K562 (cell line): ENCODE results near the gene BCL2L12. TPM values are rescaled to one million over a fixed set of nuclear protein-coding genes. Genes with fewer than 3 reads are reported as not detected.

Source experiments
- ETV5 ChIP-seq: sonication (generic); formaldehyde crosslinking; IDR thresholded peaks from 2 replicates; pipeline ENCODE4 v1.4.0; 2020; ENCODE audit warnings: low read depth, mild to moderate bottlenecking, missing genetic modification reagents
- FOXM1 ChIP-seq, 2 experiments: fragments of 450-650 bp in 1 of 2; sonication (generic) in 1 of 2; formaldehyde crosslinking in 1 of 2; IDR thresholded peaks; 2 replicates each; pipeline versions ENCODE4 v1.6.1 to v1.9.0; 2017 to 2022; ENCODE audit warnings: low read depth in 2 of 2, mild to moderate bottlenecking in 2 of 2, missing genetic modification reagents in 1 of 2, moderate library complexity in 1 of 2
- FUS ChIP-seq: fragments of 200-400 bp; formaldehyde crosslinking; optimal IDR thresholded peaks from 2 replicates; pipeline ENCODE3; 2017; ENCODE audit warnings: low read depth, low read length
- HLTF ChIP-seq: fragments of 450-650 bp; IDR thresholded peaks from 2 replicates; pipeline ENCODE4 v1.6.1; 2016
- NR3C1 ChIP-seq: sonication (generic); formaldehyde crosslinking; IDR thresholded peaks from 2 replicates; pipeline ENCODE4 v1.8.1; 2022; ENCODE audit warnings: missing genetic modification reagents
- POLR2AphosphoS5 ChIP-seq: IDR thresholded peaks from 2 replicates; pipeline ENCODE4 v1.6.1; 2011; ENCODE audit warnings: mild to moderate bottlenecking, low read depth, low read length, moderate library complexity; ENCODE audit not compliant: control insufficient read depth, insufficient read depth
- PURB ChIP-seq: sonication (generic); formaldehyde crosslinking; IDR thresholded peaks from 2 replicates; pipeline ENCODE4 v1.9.0; 2021; ENCODE audit warnings: low read depth, mild to moderate bottlenecking, missing genetic modification reagents
- YY1 ChIP-seq, 3 experiments: IDR thresholded peaks; 2 replicates each; pipeline ENCODE4 v1.6.1; 2011; ENCODE audit warnings: low read length in 2 of 3, mild to moderate bottlenecking in 2 of 3, moderate library complexity in 2 of 3, borderline replicate concordance in 1 of 3, control low read depth in 1 of 3, low read depth in 1 of 3; ENCODE audit not compliant: insufficient read depth in 3 of 3, insufficient replicate concordance in 2 of 3, control insufficient read depth in 1 of 3, insufficient read length in 1 of 3; ENCODE audit errors: extremely low read depth in 1 of 3
- ZFPM2 ChIP-seq: fragments of 250-450 bp; sonication (Bioruptor Pico); IDR thresholded peaks from 2 replicates; pipeline ENCODE4 v1.5.1; 2022; ENCODE audit warnings: mild to moderate bottlenecking
- ZNF263 ChIP-seq: sonication (generic); formaldehyde crosslinking; IDR thresholded peaks from 2 replicates; pipeline ENCODE4 v1.8.0; 2022; ENCODE audit warnings: mild to moderate bottlenecking, missing genetic modification reagents, borderline replicate concordance
- polyA plus RNA-seq, 8 experiments: library from polyadenylated mRNA; depleted of rRNA in 4 of 8; stranded (reverse) in 5 of 8; unstranded in 3 of 8; fragments of >200 nt; fragmentation: Nextera tagmentation in 2 of 8; fragmentation: Illumina TruSeq in 1 of 8; extraction: Ambion mirVana in 2 of 8; extraction: Trizol in 1 of 8; gene quantifications; 2 replicates each; pipeline versions ENCODE4 v1.2.1 to v1.2.3, GENCODE V29; 2011 to 2014; ENCODE audit warnings: inconsistent platforms in 1 of 8, missing spikeins in 1 of 8
- total RNA-seq, 7 experiments: library from RNA; depleted of rRNA in 6 of 7; stranded (reverse); fragments of >200 nt in 6 of 7; fragmentation: Illumina TruSeq in 2 of 7; extraction: Trizol in 2 of 7; gene quantifications; 2 replicates each; pipeline versions ENCODE4 v1.2.1 to v1.2.3, GENCODE V29; 2011 to 2021; ENCODE audit warnings: low replicate concordance in 1 of 7
- TF ChIP-seq, protein P1 (sequence below): sonication (generic); formaldehyde crosslinking; IDR thresholded peaks from 2 replicates; pipeline ENCODE4 v1.4.0; 2020; ENCODE audit warnings: mild to moderate bottlenecking, missing genetic modification reagents
- TF ChIP-seq, protein P2 (sequence below): IDR thresholded peaks from 2 replicates; pipeline ENCODE4 v1.6.1; 2011; ENCODE audit warnings: borderline replicate concordance, low read depth, mild to moderate bottlenecking, moderate library complexity, low read length; ENCODE audit not compliant: insufficient read depth, poor library complexity, severe bottlenecking
- TF ChIP-seq, protein P3 (sequence below): fragments of 450-650 bp; IDR thresholded peaks from 2 replicates; pipeline ENCODE4 v1.6.1; 2016; ENCODE audit warnings: antibody characterized with exemption
- TF ChIP-seq, protein P4 (sequence below): fragments of 250-450 bp; sonication (Bioruptor Pico); IDR thresholded peaks from 2 replicates; pipeline ENCODE4 v1.5.0; 2021; ENCODE audit warnings: mild to moderate bottlenecking, moderate library complexity

BCL2L12 gene
- total and polyA plus RNA-seq, 9 of the 15 experiments (the other 6 are each of a cell fraction or from before 2014, with no cell fraction given), result 7.4 to 263 (median 81.2) TPM

DNA sequence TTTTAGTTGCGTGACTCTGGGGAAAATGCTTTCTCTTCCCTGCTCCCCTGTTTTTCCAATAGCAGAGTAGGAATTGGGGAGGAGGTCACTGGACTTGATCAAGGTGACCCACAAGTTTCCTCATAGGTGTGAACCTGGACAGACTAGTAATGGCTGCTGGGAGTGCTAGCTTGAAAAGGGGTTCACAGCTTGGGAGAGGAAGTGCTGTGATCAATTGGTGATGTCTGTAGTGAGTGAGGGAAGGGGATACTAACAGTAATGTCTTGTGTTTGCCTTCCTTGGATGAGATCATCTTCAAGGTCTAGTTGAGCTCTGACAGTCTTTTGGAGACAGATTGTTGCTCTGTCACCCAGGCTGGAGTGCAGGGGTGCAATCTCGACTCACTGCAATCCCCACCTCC, 1.7 kb downstream of the BCL2L12 start (continued):
- TF ChIP-seq YY1 (IDR thresholded peaks at IDR 0.05; ENCODE audit: borderline replicate concordance in 1 of 3, control insufficient read depth in 1 of 3, extremely low read depth in 1 of 3, insufficient read depth in 3 of 3, insufficient read length in 1 of 3, insufficient replicate concordance in 2 of 3, low read depth in 1 of 3, low read length in 2 of 3) (peak in 1 of 3 experiments; percentile 23), NR3C1 (CRISPR knock-in tag) (no peak), ZNF263 (CRISPR knock-in tag) (no peak), PURB (CRISPR knock-in tag) (no peak), HLTF (no peak), FUS (no peak), ETV5 (no peak), POLR2AphosphoS5 (no peak), FOXM1 (IDR thresholded peaks at IDR 0.05; ENCODE audit: low read depth) (no peak), FOXM1 (CRISPR knock-in tag; IDR thresholded peaks at IDR 0.05; ENCODE audit: low read depth) (no peak), ZFPM2 (CRISPR knock-in tag) (no peak)
- TF ChIP-seq, protein P1, sequence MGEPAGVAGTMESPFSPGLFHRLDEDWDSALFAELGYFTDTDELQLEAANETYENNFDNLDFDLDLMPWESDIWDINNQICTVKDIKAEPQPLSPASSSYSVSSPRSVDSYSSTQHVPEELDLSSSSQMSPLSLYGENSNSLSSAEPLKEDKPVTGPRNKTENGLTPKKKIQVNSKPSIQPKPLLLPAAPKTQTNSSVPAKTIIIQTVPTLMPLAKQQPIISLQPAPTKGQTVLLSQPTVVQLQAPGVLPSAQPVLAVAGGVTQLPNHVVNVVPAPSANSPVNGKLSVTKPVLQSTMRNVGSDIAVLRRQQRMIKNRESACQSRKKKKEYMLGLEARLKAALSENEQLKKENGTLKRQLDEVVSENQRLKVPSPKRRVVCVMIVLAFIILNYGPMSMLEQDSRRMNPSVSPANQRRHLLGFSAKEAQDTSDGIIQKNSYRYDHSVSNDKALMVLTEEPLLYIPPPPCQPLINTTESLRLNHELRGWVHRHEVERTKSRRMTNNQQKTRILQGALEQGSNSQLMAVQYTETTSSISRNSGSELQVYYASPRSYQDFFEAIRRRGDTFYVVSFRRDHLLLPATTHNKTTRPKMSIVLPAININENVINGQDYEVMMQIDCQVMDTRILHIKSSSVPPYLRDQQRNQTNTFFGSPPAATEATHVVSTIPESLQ (CRISPR knock-in tag), result no peak
- TF ChIP-seq, protein P2, sequence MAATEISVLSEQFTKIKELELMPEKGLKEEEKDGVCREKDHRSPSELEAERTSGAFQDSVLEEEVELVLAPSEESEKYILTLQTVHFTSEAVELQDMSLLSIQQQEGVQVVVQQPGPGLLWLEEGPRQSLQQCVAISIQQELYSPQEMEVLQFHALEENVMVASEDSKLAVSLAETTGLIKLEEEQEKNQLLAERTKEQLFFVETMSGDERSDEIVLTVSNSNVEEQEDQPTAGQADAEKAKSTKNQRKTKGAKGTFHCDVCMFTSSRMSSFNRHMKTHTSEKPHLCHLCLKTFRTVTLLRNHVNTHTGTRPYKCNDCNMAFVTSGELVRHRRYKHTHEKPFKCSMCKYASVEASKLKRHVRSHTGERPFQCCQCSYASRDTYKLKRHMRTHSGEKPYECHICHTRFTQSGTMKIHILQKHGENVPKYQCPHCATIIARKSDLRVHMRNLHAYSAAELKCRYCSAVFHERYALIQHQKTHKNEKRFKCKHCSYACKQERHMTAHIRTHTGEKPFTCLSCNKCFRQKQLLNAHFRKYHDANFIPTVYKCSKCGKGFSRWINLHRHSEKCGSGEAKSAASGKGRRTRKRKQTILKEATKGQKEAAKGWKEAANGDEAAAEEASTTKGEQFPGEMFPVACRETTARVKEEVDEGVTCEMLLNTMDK, result no peak
- TF ChIP-seq, protein P3, sequence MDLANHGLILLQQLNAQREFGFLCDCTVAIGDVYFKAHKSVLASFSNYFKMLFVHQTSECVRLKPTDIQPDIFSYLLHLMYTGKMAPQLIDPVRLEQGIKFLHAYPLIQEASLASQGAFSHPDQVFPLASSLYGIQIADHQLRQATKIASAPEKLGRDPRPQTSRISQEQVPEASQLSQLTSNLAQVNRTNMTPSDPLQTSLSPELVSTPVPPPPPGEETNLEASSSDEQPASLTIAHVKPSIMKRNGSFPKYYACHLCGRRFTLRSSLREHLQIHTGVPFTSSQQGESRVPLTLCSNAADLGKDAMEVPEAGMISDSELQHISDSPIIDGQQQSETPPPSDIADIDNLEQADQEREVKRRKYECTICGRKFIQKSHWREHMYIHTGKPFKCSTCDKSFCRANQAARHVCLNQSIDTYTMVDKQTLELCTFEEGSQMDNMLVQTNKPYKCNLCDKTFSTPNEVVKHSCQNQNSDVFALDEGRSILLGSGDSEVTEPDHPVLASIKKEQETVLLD, result no peak
- TF ChIP-seq, protein P4, sequence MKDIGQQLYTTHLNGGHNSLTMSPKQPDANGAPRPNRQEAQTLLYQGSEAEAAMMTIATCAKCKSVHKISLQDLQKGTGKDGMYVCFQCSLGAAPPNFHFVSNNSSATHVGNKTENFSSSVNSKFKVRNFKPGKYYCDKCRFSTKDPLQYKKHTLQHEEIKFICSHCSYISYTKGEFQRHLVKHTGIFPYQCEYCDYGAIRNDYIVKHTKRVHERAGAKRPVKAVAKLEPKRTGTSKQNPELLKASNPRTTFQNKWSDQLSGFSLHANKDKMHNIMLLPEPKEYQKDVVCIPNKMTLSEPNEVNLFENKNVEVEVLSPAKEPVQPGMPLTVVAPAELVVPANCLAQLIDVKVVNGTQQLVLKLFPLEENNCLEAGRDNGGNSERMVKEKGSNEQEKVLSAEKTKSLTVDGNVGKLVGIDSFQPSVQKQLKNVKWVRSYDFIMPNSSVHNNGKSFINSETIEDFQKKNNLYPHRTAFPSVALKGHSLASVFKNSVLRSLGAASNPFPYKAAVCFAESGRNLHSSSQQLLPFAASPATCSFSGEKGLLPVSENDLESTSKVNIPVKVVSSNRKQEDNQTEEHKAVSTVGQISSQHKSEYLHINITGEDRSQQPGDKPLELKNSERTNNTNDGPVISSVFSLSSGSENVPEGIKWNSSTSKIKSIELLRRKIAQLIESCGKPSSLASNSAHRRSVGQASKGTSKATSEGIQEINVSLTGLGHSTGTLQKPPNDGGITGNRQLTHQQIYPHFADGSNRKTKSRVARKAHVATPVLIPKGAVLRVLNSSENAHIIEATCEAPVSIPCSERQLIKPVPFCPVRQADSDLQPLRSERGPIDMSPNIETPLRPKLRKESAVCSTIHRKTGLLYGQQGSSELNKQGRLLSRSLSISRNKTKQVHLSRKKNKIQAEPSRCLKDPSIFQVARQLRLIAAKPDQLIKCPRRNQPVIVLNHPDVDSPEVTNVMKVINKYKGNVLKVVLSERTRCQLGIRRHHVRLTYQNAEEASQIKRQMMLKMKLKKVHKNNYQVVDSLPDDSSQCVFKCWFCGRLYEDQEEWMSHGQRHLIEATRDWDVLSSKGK (CRISPR knock-in tag), result no peak
